MM.1S (cell line): ENCODE measurements around the gene PRIM1.
A peak's percentile ranks its signal among the peaks of the same experiment; 100 is the strongest.

ENCODE experiments used
- DNase-seq: peaks from one replicate; pipeline ENCODE4 v3.0.0-alpha.2; 2015
- H2AFZ ChIP-seq: fragments of 300-600 bp; sonication (generic); 2 replicates; pipeline ENCODE4 v1.6.0; 2016; ENCODE audit warnings: antibody characterized with exemption, low read length
- H3F3A ChIP-seq: fragments of 300-600 bp; sonication (generic); 2 replicates; pipeline ENCODE4 v1.6.1; 2016; ENCODE audit warnings: mild to moderate bottlenecking, antibody characterized with exemption, low read length, moderate library complexity, mixed read lengths; ENCODE audit not compliant: insufficient read depth
- H3K27ac ChIP-seq: fragments of 300-600 bp; sonication (generic); 2 replicates; pipeline ENCODE4 v1.5.1; 2016; ENCODE audit warnings: mild to moderate bottlenecking, low read length
- H3K27me3 ChIP-seq: fragments of 300-600 bp; sonication (generic); replicated peaks from 2 replicates; pipeline ENCODE4 v1.6.0; 2016; ENCODE audit warnings: low read length; ENCODE audit not compliant: insufficient read depth
- H3K36me3 ChIP-seq: fragments of 300-600 bp; sonication (generic); replicated peaks from 2 replicates; pipeline ENCODE4 v1.6.1; 2016; ENCODE audit warnings: mild to moderate bottlenecking, low read length, mixed read lengths; ENCODE audit not compliant: insufficient read depth
- H3K4me1 ChIP-seq: fragments of 300-600 bp; sonication (generic); 2 replicates; pipeline ENCODE4 v1.6.1; 2016; ENCODE audit warnings: low read length, mixed read lengths
- H3K4me2 ChIP-seq: fragments of 300-600 bp; sonication (generic); 2 replicates; pipeline ENCODE4 v1.6.0; 2016; ENCODE audit warnings: low read depth, low read length
- H3K4me3 ChIP-seq: fragments of 300-600 bp; sonication (generic); 2 replicates; pipeline ENCODE4 v1.5.1; 2016; ENCODE audit warnings: low read length, mixed read lengths
- H3K79me2 ChIP-seq: fragments of 300-600 bp; sonication (generic); 2 replicates; pipeline ENCODE4 v1.6.1; 2016; ENCODE audit warnings: mixed run types, low read length, mixed read lengths
- H3K9ac ChIP-seq: fragments of 300-600 bp; sonication (generic); 2 replicates; pipeline ENCODE4 v1.6.1; 2016; ENCODE audit warnings: low read length, mixed read lengths
- H3K9me2 ChIP-seq: fragments of 300-600 bp; sonication (generic); replicated peaks from 2 replicates; pipeline ENCODE4 v1.6.1; 2016; ENCODE audit warnings: mild to moderate bottlenecking, low read length, mixed read lengths; ENCODE audit not compliant: insufficient read depth
- H3K9me3 ChIP-seq: fragments of 300-600 bp; sonication (generic); replicated peaks from 2 replicates; pipeline ENCODE4 v1.6.1; 2016; ENCODE audit warnings: mild to moderate bottlenecking, low read length, mixed read lengths; ENCODE audit not compliant: insufficient read depth
- H4K20me1 ChIP-seq: fragments of 300-600 bp; sonication (generic); 2 replicates; pipeline ENCODE4 v1.6.1; 2016; ENCODE audit warnings: mild to moderate bottlenecking, low read length, moderate library complexity, mixed read lengths; ENCODE audit not compliant: insufficient read depth
- EZH2 ChIP-seq: fragments of 300-600 bp; sonication (generic); optimal IDR thresholded peaks from 2 replicates; pipeline ENCODE3; 2017; ENCODE audit warnings: low read depth, mild to moderate bottlenecking, antibody characterized with exemption, low read length, mixed read lengths
- EZH2phosphoT487 ChIP-seq: fragments of 300-600 bp; sonication (generic); IDR thresholded peaks from 2 replicates; pipeline ENCODE4 v1.6.1; 2018; ENCODE audit warnings: antibody characterized with exemption, low read length
- TF ChIP-seq, protein P1 (sequence below): fragments of 300-600 bp; sonication (generic); IDR thresholded peaks from 2 replicates; pipeline ENCODE4 v1.5.1; 2016; ENCODE audit warnings: antibody characterized with exemption, low read length, mixed read lengths

Gene PRIM1

DNA sequence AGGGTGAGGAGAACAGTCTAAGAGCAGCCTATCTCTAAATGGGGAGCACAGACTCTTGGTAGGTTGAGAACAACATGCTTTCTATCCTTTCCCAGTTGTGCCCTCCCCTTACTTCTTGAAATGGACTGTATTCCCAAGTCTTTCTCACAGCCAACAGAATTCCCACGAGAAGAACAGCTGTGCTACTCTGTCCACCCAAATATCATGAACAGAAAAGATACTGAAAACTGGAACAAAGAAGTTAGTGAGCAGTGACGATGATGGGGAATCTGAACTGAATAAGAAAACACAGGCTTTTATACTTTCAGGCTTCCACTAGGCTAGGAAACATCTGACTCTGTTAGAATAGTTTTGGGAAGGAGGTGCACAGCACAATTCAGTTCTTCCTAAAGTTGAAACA lies 30.4 kb downstream of the PRIM1 start:
- H4K20me1 ChIP-seq, result peaks cover 42% of the 10 kb centered on the region
- H3K79me2 ChIP-seq, result peaks cover 84% of the 10 kb centered on the region
- no peaks in the 10 kb centered on the region; the same call in 1 of the 2 replicates for H3K36me3 ChIP-seq
- peaks cover 72% of the 10 kb centered on the region for H3F3A ChIP-seq
- H3K4me1 ChIP-seq, result peaks cover 59% of the 10 kb centered on the region
- TF ChIP-seq, protein P1, sequence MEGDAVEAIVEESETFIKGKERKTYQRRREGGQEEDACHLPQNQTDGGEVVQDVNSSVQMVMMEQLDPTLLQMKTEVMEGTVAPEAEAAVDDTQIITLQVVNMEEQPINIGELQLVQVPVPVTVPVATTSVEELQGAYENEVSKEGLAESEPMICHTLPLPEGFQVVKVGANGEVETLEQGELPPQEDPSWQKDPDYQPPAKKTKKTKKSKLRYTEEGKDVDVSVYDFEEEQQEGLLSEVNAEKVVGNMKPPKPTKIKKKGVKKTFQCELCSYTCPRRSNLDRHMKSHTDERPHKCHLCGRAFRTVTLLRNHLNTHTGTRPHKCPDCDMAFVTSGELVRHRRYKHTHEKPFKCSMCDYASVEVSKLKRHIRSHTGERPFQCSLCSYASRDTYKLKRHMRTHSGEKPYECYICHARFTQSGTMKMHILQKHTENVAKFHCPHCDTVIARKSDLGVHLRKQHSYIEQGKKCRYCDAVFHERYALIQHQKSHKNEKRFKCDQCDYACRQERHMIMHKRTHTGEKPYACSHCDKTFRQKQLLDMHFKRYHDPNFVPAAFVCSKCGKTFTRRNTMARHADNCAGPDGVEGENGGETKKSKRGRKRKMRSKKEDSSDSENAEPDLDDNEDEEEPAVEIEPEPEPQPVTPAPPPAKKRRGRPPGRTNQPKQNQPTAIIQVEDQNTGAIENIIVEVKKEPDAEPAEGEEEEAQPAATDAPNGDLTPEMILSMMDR, result no peak
- TF ChIP-seq EZH2 (no peak), EZH2phosphoT487 (no peak)
- no peaks in the 10 kb centered on the region for H3K9me2 ChIP-seq
- peak overlapping the region; percentile 62 for H3K4me2 ChIP-seq
- no peak for DNase-seq
- H3K27ac ChIP-seq, result peak overlapping the region; percentile 75
- no peaks in the 10 kb centered on the region for H3K9me3 ChIP-seq
- H3K27me3 ChIP-seq, result no peaks in the 10 kb centered on the region
- peak overlapping the region; percentile 91 for H3K4me3 ChIP-seq
- H3K9ac ChIP-seq, result peak overlapping the region; percentile 96; the same call in 1 of the 2 replicates
- H2AFZ ChIP-seq, result no peak overlapping the region

GRCh38 chr12:56721216-56721615 lies 30.9 kb downstream of the PRIM1 start:
- DNase-seq, result no peak
- Histone ChIP-seq H3K4me2 (peak overlapping the region; percentile 62), H3K9me2 (no peaks in the 10 kb centered on the region), H3K4me3 (peak overlapping the region; percentile 91; the same call in 1 of the 2 replicates), H3K9me3 (no peaks in the 10 kb centered on the region), H3K9ac (peak overlapping the region; percentile 96; the same call in 1 of the 2 replicates), H4K20me1 (peaks cover 47% of the 10 kb centered on the region), H3F3A (peaks cover 77% of the 10 kb centered on the region), H3K27me3 (no peaks in the 10 kb centered on the region), H3K79me2 (peaks cover 87% of the 10 kb centered on the region), H3K27ac (peak overlapping the region; percentile 75; the same call in 1 of the 2 replicates), H3K36me3 (no peaks in the 10 kb centered on the region; the same call in 1 of the 2 replicates), H3K4me1 (peaks cover 64% of the 10 kb centered on the region), H2AFZ (no peak overlapping the region)
- TF ChIP-seq EZH2phosphoT487 (no peak), EZH2 (no peak)
- TF ChIP-seq, protein P1, result no peak

DNA sequence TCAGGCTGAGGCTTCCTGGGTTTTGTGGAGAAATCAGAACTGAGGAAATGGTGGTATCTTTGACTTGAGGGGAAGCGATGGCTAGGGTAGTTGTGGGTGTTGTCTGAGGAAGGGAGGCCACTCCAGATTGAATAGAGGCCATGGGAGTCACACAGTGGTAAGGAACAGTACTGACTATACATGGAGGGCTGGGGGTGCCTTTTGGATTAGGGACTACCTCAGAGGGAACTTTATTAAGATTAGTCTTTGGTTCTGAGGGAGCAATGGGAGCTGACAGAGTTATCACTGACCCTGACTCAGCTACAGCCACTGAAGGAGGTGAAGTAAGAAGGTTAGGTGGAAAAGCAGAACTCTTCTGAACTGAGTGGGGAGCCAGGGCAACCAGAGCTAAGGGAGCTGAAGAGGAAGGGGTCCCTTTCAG lies 31.4 kb downstream of the PRIM1 start:
- no peak overlapping the region for H2AFZ ChIP-seq
- no peaks in the 10 kb centered on the region for H3K9me2 ChIP-seq
- H3F3A ChIP-seq, result peaks cover 78% of the 10 kb centered on the region
- TF ChIP-seq, protein P1, result no peak
- TF ChIP-seq EZH2phosphoT487 (no peak), EZH2 (no peak)
- H3K9ac ChIP-seq, result peak overlapping the region; percentile 96; the same call in 1 of the 2 replicates
- H3K4me1 ChIP-seq, result peaks cover 68% of the 10 kb centered on the region
- H3K9me3 ChIP-seq, result no peaks in the 10 kb centered on the region
- DNase-seq, result no peak
- H3K4me2 ChIP-seq, result peak overlapping the region; percentile 62; the same call in 1 of the 2 replicates
- H3K36me3 ChIP-seq, result no peaks in the 10 kb centered on the region; the same call in 1 of the 2 replicates
- peaks cover 51% of the 10 kb centered on the region for H4K20me1 ChIP-seq
- peak overlapping the region; percentile 75; the same call in 1 of the 2 replicates for H3K27ac ChIP-seq
- peaks cover 92% of the 10 kb centered on the region for H3K79me2 ChIP-seq
- H3K4me3 ChIP-seq, result no peak overlapping the region; the same call in 1 of the 2 replicates
- H3K27me3 ChIP-seq, result no peaks in the 10 kb centered on the region
